ENCODE measurements around the gene SMPDL3A. TPM values are rescaled to one million over a fixed set of nuclear protein-coding genes. Genes with fewer than 3 reads are reported as not detected.

Gene SMPDL3A
- total RNA-seq, 3 donors from 2014 or later = 9.1 to 26.5 (median 17.0) TPM

DNA sequence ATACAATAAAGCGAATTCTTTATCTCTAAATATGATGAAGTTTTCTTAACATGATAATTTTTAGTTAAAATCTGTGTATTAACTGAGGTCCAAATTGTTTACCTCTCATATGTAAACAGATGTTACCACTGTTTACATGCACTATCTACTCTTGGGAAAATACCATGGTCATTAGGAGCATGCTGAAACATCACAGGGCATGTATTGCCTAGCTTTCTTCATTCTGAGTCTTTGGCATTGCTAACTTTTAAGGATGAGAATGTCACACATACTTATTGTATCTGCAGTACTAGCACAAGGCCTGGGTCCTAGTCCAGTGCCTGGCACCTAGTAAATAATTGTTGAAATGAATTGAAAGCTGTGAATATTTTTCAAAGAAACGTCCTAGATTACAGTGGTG lies 20.6 kb downstream of the SMPDL3A start:
- no peak for TF ChIP-seq POLR2AphosphoS5 (IDR thresholded peaks at IDR 0.05)
- TF ChIP-seq, protein P1, sequence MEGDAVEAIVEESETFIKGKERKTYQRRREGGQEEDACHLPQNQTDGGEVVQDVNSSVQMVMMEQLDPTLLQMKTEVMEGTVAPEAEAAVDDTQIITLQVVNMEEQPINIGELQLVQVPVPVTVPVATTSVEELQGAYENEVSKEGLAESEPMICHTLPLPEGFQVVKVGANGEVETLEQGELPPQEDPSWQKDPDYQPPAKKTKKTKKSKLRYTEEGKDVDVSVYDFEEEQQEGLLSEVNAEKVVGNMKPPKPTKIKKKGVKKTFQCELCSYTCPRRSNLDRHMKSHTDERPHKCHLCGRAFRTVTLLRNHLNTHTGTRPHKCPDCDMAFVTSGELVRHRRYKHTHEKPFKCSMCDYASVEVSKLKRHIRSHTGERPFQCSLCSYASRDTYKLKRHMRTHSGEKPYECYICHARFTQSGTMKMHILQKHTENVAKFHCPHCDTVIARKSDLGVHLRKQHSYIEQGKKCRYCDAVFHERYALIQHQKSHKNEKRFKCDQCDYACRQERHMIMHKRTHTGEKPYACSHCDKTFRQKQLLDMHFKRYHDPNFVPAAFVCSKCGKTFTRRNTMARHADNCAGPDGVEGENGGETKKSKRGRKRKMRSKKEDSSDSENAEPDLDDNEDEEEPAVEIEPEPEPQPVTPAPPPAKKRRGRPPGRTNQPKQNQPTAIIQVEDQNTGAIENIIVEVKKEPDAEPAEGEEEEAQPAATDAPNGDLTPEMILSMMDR (IDR thresholded peaks at IDR 0.05) = no peak
- no peak for TF ChIP-seq POLR2A (IDR thresholded peaks at IDR 0.05)
- intact Hi-C loops (cut with DNase I; ENCODE audit: low total_unique reads) = loop anchor here (5.0 kb wide), 1 partner anchor 282 kb away; no protein-coding TSS in a partner anchor
- H3K27me3 ChIP-seq = no peaks in the 10 kb centered on the region
- no peak for DNase-seq (ENCODE audit: low spot score in 2 of 2)
- H3K4me1 ChIP-seq = no peaks in the 10 kb centered on the region
- no peak overlapping the region for H3K27ac ChIP-seq
- H3K4me3 ChIP-seq = no peak overlapping the region
- H3K36me3 ChIP-seq = no peaks in the 10 kb centered on the region
- no peaks in the 10 kb centered on the region for H3K9me3 ChIP-seq

DNA sequence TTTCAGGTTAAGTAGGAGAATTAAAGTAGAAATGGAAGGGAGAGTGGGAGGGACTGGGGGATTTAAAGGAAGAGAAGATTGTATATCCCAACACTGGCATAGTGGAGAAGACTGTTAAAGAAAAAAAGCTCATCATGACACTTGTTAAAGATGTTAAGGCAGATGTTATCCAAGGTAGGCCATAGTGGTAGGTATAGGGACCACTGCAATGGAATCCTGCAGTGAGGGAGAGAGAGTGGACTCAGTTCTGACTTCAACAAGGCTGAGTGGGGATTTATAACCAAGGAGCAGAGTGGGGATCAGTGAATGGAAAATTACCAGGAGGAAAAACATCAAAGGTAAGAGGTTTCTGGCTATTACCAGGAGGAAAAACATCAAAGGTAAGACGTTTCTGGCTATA lies 21.1 kb downstream of the SMPDL3A start:
- H3K27me3 ChIP-seq = no peaks in the 10 kb centered on the region
- no peak for TF ChIP-seq POLR2A (IDR thresholded peaks at IDR 0.05)
- TF ChIP-seq POLR2AphosphoS5 (IDR thresholded peaks at IDR 0.05) = no peak
- TF ChIP-seq, protein P1 (IDR thresholded peaks at IDR 0.05) = no peak

DNA sequence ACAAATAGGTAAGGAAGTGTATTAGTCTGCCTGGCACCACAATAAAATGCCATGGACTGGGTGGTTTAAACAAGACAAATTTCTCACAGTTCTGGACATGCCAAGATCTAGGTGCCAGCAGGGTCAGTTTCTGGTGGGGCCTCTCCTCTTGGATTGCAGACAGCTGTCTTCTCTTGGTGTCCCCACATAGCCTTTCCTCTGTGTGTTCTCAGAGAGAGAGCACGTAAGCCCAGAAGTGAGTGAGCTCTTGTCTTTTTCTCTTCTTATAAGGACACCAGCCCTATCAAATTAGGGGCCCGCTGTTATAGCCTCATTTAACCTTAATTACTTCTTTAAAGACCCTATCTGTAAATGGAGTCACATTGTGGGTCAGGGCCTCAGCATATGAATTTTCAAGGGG lies 28.3 kb downstream of the SMPDL3A start:
- intact Hi-C loops (cut with DNase I; ENCODE audit: low total_unique reads) = no loop called here
- no peaks in the 10 kb centered on the region for H3K9me3 ChIP-seq
- H3K4me1 ChIP-seq = no peaks in the 10 kb centered on the region
- TF ChIP-seq, protein P1 (IDR thresholded peaks at IDR 0.05) = no peak
- TF ChIP-seq POLR2A (IDR thresholded peaks at IDR 0.05) (no peak), POLR2AphosphoS5 (IDR thresholded peaks at IDR 0.05) (no peak)
- no peaks in the 10 kb centered on the region for H3K27me3 ChIP-seq
- no peak overlapping the region for H3K27ac ChIP-seq
- no peaks in the 10 kb centered on the region for H3K36me3 ChIP-seq
- no peak for DNase-seq (ENCODE audit: low spot score in 2 of 2)
- no peak overlapping the region for H3K4me3 ChIP-seq

More for the DNA sequence above, 21.1 kb downstream of the SMPDL3A start:
- Histone ChIP-seq H3K36me3 (no peaks in the 10 kb centered on the region), H3K4me1 (no peaks in the 10 kb centered on the region), H3K9me3 (no peaks in the 10 kb centered on the region), H3K27ac (no peak overlapping the region), H3K4me3 (no peak overlapping the region)
- DNase-seq (ENCODE audit: low spot score in 2 of 2) = no peak
- intact Hi-C loops (cut with DNase I; ENCODE audit: low total_unique reads) = loop anchor here (5.0 kb wide), 1 partner anchor 283 kb away; no protein-coding TSS in a partner anchor

DNA sequence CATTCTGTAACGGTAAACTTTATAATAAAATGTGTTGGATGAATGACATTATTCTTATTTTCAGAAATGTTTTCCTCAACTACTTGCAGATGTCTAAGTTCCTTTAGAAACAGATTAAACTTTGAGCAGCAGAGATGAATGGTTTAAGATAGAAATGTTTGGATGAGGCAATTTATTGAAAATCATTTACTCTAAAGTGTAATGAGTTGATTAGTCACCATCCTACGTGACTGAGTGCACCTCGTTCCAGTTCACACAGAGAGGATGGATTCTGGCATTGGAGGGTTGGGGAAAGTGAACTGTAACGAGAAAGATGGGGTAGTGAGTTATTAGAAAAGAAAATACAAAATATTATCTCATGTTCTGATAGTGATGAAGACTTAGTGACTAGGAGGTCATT lies 28.7 kb downstream of the SMPDL3A start:
- TF ChIP-seq, protein P1 (IDR thresholded peaks at IDR 0.05) = no peak
- TF ChIP-seq POLR2A (IDR thresholded peaks at IDR 0.05) = no peak
- no peak for TF ChIP-seq POLR2AphosphoS5 (IDR thresholded peaks at IDR 0.05)
- no peak for DNase-seq (ENCODE audit: low spot score in 2 of 2)
- no peaks in the 10 kb centered on the region for H3K36me3 ChIP-seq

DNA sequence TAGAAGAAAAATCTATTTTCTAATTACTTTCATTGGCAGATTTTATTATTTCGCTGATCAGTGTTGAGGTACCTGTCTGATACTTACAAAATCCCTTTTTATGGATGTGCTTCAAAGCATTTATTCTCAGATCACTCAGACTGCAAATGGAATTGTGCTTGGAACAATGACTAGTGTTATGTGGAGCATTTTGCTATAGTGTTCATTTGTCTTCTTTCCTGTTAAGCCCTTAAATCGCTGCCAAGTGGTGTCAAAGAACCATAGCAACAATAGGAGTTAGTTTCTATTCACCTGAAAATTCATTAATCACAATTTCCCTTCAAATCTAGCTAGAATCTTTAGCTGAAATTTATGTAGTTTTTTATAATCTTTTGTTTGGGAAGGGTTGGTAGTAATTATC lies 29.8 kb downstream of the SMPDL3A start:
- Histone ChIP-seq H3K4me1 (no peaks in the 10 kb centered on the region), H3K4me3 (no peak overlapping the region), H3K9me3 (no peaks in the 10 kb centered on the region), H3K27ac (no peak overlapping the region), H3K36me3 (no peaks in the 10 kb centered on the region), H3K27me3 (no peaks in the 10 kb centered on the region)
- no peak for DNase-seq (ENCODE audit: low spot score in 2 of 2)
- TF ChIP-seq, protein P1 (IDR thresholded peaks at IDR 0.05) = no peak
- no peak for TF ChIP-seq POLR2A (IDR thresholded peaks at IDR 0.05)
- TF ChIP-seq POLR2AphosphoS5 (IDR thresholded peaks at IDR 0.05) = no peak
- intact Hi-C loops (cut with DNase I; ENCODE audit: low total_unique reads) = no loop called here

More for the DNA sequence above, 28.7 kb downstream of the SMPDL3A start:
- intact Hi-C loops (cut with DNase I; ENCODE audit: low total_unique reads) = no loop called here
- H3K4me3 ChIP-seq = no peak overlapping the region
- no peaks in the 10 kb centered on the region for H3K4me1 ChIP-seq
- H3K27ac ChIP-seq = no peak overlapping the region
- no peaks in the 10 kb centered on the region for H3K27me3 ChIP-seq
- H3K9me3 ChIP-seq = no peaks in the 10 kb centered on the region

Measured in breast epithelium (tissue), 4 donors.